ENCODE measurements around the gene MAP6.
A peak's percentile ranks its signal among the peaks of the same experiment; 100 is the strongest.
"Not testable (repeated sequence)": the region's sequence is repeated elsewhere in the genome, so short reads cannot be mapped to it uniquely, and the experiment has no call there.

MAP6 gene

DNA sequence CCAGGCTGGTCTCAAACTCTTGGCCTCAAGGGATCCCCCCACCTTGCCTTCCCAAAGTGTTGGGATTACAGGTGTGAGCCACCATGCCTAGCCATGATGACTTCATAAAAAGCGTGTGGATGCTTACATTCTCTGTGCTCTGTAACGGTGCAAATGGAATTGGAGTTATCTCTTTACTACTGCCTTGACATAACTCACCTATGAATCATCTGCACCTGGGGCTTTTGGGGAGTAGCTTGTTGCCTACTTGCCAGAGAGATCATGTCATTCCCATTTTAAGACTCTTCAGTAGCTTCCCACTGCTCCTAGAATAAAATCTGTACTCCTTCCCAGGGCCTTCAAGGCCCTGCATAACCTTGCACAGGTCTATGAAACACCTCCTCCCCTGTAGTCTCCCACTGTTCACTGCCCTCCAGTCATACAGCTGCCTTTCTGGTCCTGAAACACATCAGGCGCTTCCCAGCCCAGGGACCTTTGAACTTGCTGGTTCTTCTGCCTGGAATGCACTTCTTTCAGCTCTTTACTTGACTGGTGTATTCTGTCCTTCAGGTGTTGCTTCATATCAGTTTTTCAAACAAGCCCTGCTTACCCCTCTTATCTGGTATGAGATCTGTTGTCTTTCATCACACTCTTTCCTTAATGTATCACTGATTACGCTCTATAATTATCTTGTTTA, 29.2 kb upstream of the MAP6 start:
- Histone ChIP-seq H3K4me3 (ENCODE audit: insufficient read depth, low read depth, low read length) (no peak overlapping the region), H3K27ac (ENCODE audit: insufficient read depth, low read depth, low read length, poor library complexity, severe bottlenecking) (no peak overlapping the region), H3K4me1 (ENCODE audit: control insufficient read depth, insufficient read depth, low read length) (no peaks in the 10 kb centered on the region), H3K9me3 (ENCODE audit: control insufficient read depth, low read length) (no peaks in the 10 kb centered on the region), H3K36me3 (ENCODE audit: control insufficient read depth, insufficient read depth, low read length) (no peaks in the 10 kb centered on the region), H3K27me3 (ENCODE audit: control insufficient read depth, insufficient read depth, low read length, poor library complexity, severe bottlenecking) (no peaks in the 10 kb centered on the region)
- 92 to 94% methylated on average over 3 to 4 of the region's 4 CpGs for WGBS, 2 experiments

DNA sequence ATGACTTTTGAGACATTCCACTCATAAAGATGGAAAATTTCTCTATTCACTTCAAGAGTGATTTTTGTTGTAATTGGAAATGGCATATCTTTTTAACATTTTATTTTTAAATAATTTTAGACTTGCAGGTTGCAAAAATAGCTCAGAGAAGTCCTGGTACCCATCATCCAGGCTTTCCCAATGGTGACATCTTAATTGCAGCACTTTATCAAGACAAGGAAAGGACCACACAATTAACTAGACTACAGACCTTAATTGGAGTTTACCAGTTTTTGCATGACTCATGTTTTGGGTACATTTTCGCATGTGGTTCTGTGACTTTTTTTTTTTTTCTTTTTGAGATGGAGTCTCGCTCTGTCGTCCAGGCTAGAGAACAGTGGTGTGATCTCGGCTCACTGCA, 23.0 kb upstream of the MAP6 start:
- Histone ChIP-seq H3K36me3 (ENCODE audit: control insufficient read depth, insufficient read depth, low read length) (no peaks in the 10 kb centered on the region), H3K27me3 (ENCODE audit: control insufficient read depth, insufficient read depth, low read length, poor library complexity, severe bottlenecking) (no peaks in the 10 kb centered on the region), H3K4me3 (ENCODE audit: insufficient read depth, low read depth, low read length) (no peak overlapping the region), H3K9me3 (ENCODE audit: control insufficient read depth, low read length) (no peaks in the 10 kb centered on the region), H3K27ac (ENCODE audit: insufficient read depth, low read depth, low read length, poor library complexity, severe bottlenecking) (no peak overlapping the region), H3K4me1 (ENCODE audit: control insufficient read depth, insufficient read depth, low read length) (no peaks in the 10 kb centered on the region)
- WGBS, 2 experiments: 85 to 92% methylated on average over 4 of the region's 4 CpGs

DNA sequence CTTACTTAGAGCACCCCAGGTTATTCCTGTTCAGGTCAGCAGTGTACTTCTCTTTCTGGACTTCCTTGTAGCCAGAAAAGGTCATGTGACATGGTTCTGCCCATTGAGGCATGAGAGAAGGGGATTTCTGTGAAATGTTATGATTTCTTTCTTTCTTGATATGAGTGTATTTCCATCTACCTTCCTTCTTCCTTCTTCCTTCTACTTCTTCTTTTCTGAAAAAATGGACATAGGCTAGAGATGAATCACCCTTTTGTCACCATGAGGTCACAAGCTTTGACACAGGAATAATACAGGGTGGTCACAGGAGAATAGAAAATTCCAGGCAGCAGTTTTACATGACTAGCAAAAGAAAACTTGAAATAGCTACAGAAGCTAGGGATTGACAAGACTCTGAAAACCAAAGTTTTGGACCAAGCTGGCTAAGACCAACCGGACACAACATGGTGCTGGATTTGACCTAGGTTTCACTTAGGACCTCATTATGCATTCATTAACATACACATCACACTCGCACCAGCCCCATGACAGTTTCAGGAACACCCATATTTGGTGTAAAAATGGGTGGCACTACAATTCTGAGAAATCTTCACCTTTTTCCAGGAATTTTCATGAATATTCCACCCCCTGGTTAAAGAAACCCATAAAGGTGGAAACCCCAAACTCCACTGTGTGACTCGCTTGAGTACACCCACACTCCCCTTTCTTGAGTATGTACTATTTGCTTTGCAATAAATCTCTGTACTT, 21.2 kb upstream of the MAP6 start:
- Histone ChIP-seq H3K4me1 (ENCODE audit: control insufficient read depth, insufficient read depth, low read length) (no peaks in the 10 kb centered on the region), H3K36me3 (ENCODE audit: control insufficient read depth, insufficient read depth, low read length) (no peaks in the 10 kb centered on the region), H3K9me3 (ENCODE audit: control insufficient read depth, low read length) (no peaks in the 10 kb centered on the region), H3K27ac (ENCODE audit: insufficient read depth, low read depth, low read length, poor library complexity, severe bottlenecking) (no peak overlapping the region), H3K4me3 (ENCODE audit: insufficient read depth, low read depth, low read length) (no peak overlapping the region), H3K27me3 (ENCODE audit: control insufficient read depth, insufficient read depth, low read length, poor library complexity, severe bottlenecking) (no peaks in the 10 kb centered on the region)
- WGBS, 2 experiments: 93 to 95% methylated on average over 3 of the region's 3 CpGs

DNA sequence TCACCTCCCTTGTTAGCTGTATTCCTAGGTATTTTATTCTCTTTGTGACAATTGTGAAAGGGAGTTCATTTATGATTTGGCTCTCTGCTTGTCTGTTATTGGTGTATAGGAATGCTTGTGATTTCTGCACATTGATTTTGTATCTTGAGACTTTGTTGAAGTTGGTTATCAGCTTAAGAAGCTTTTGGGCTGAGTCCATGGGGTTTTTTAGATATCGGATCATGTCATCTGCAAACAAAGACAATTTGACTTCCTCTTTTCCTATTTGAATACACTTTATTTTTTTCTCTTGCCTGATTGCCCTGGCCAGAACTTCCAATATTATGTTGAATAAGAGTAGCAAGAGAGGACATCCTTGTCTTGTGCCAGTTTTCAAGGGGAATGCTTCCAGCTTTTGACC, 15.0 kb upstream of the MAP6 start:
- H3K27ac ChIP-seq (ENCODE audit: insufficient read depth, low read depth, low read length, poor library complexity, severe bottlenecking); H3K36me3 ChIP-seq (ENCODE audit: control insufficient read depth, insufficient read depth, low read length); H3K27me3 ChIP-seq (ENCODE audit: control insufficient read depth, insufficient read depth, low read length, poor library complexity, severe bottlenecking); H3K9me3 ChIP-seq (ENCODE audit: control insufficient read depth, low read length); H3K4me1 ChIP-seq (ENCODE audit: control insufficient read depth, insufficient read depth, low read length); H3K4me3 ChIP-seq (ENCODE audit: insufficient read depth, low read depth, low read length): not testable (repeated sequence)
- WGBS, 2 experiments: 90 to 100% methylated on average over 1 of the region's 1 CpG

DNA sequence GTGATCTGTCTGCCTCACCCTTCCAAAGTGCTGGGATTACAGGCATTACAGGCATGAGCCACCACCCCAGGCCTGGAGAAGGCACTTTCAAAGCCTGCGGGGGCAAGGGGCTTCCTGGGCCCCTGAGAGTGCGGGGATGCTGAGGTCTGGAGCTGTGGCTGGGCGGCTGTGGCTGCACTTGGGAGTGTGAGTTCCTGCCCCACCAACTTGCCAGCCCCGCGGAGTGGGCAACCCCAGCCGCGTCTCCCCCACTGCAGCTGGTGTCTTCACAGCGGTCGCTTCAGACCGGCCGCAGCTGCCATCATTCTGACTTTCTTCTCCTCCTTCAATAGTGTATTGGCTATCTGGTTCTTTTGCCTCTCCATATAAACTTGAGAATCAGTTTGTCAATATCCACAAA, 10.7 kb upstream of the MAP6 start:
- H3K27me3 ChIP-seq (ENCODE audit: control insufficient read depth, insufficient read depth, low read length, poor library complexity, severe bottlenecking): no peaks in the 10 kb centered on the region
- no peaks in the 10 kb centered on the region for H3K36me3 ChIP-seq (ENCODE audit: control insufficient read depth, insufficient read depth, low read length)
- H3K4me1 ChIP-seq (ENCODE audit: control insufficient read depth, insufficient read depth, low read length): no peaks in the 10 kb centered on the region
- 83 to 90% methylated on average over 11 of the region's 11 CpGs for WGBS, 2 experiments
- H3K4me3 ChIP-seq (ENCODE audit: insufficient read depth, low read depth, low read length): no peak overlapping the region
- H3K9me3 ChIP-seq (ENCODE audit: control insufficient read depth, low read length): no peaks in the 10 kb centered on the region
- H3K27ac ChIP-seq (ENCODE audit: insufficient read depth, low read depth, low read length, poor library complexity, severe bottlenecking): no peak overlapping the region

DNA sequence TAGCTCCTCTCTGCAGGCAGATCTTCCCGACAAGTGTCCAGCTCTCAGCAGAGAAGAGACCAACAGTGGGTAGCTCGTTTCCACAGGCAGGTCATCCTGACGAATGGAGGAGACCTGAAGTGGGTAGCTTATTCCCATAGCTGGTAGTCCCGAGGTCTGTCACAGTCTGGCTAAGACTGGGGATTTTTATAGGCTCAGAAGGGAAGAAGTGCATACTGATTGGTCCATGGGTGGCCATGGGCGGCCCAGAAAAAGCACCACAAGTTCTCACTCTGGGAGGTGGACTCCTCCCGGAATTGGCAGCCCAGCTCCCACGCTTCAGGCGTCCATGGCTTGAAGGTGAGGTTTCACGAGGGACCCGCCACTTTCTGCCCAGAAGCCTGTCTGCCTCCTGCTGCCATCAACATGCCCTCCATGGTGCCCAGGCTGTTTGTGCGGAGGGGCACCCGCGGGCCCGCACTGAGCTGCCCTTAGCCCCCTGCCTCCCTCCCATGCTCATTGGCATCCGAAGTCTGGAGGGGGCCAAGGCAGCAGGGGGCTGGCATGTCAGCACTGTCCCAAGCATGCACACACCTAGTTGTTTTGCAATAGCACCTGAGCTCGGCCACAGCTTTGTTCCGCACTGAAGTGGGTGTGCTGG, 9.9 kb upstream of the MAP6 start:
- Histone ChIP-seq H3K9me3 (ENCODE audit: control insufficient read depth, low read length) (peaks cover 2% of the 10 kb centered on the region), H3K36me3 (ENCODE audit: control insufficient read depth, insufficient read depth, low read length) (no peaks in the 10 kb centered on the region), H3K4me1 (ENCODE audit: control insufficient read depth, insufficient read depth, low read length) (no peaks in the 10 kb centered on the region), H3K27ac (ENCODE audit: insufficient read depth, low read depth, low read length, poor library complexity, severe bottlenecking) (no peak overlapping the region), H3K27me3 (ENCODE audit: control insufficient read depth, insufficient read depth, low read length, poor library complexity, severe bottlenecking) (no peaks in the 10 kb centered on the region), H3K4me3 (ENCODE audit: insufficient read depth, low read depth, low read length) (no peak overlapping the region)
- 87 to 90% methylated on average over 17 of the region's 17 CpGs for WGBS, 2 experiments

DNA sequence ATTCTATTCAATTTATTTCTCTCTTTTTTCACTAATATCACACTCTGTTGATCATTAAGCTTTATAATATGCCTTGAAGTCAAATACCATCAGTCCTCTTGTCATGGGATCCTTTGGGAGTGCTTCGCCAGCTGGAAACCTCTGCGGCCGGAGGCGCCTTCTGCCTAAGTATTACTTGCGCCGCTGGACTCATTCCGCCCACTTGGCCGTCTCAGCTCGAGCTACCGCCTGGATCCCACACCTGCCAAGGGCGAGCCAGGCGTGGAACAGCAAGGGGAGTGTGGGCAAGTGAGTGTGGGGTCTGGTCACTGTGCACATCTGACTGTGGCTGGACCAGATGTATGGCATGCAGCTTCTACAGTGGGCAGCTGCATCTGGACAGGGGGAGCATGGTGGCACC, 9.1 kb upstream of the MAP6 start:
- no peak overlapping the region for H3K27ac ChIP-seq (ENCODE audit: insufficient read depth, low read depth, low read length, poor library complexity, severe bottlenecking)
- 93% methylated on average over 12 of the region's 12 CpGs for WGBS, 2 experiments
- H3K4me3 ChIP-seq (ENCODE audit: insufficient read depth, low read depth, low read length): no peak overlapping the region
- no peaks in the 10 kb centered on the region for H3K27me3 ChIP-seq (ENCODE audit: control insufficient read depth, insufficient read depth, low read length, poor library complexity, severe bottlenecking)
- peaks cover 2% of the 10 kb centered on the region for H3K9me3 ChIP-seq (ENCODE audit: control insufficient read depth, low read length)
- no peaks in the 10 kb centered on the region for H3K36me3 ChIP-seq (ENCODE audit: control insufficient read depth, insufficient read depth, low read length)
- no peaks in the 10 kb centered on the region for H3K4me1 ChIP-seq (ENCODE audit: control insufficient read depth, insufficient read depth, low read length)

DNA sequence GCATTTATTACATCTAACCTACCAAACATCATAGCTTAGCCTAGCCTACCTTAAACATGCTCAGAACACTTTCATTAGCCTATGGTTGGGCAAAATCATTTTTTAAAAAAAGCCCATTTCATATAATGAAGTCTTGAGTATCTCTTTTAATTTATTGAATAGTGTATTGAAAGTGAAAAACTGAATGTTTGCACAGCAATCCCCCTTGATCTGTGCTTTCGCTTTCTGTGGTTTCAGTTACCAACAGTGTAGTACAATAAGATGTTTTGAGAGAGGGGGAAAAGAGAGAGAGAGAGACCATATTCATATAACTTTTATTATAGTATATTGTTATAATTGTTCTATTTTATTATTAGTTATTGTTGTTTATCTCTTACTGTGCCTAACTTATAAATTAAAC, 8.4 kb upstream of the MAP6 start:
- no peaks in the 10 kb centered on the region for H3K27me3 ChIP-seq (ENCODE audit: control insufficient read depth, insufficient read depth, low read length, poor library complexity, severe bottlenecking)
- no peaks in the 10 kb centered on the region for H3K4me1 ChIP-seq (ENCODE audit: control insufficient read depth, insufficient read depth, low read length)
- no peaks in the 10 kb centered on the region for H3K36me3 ChIP-seq (ENCODE audit: control insufficient read depth, insufficient read depth, low read length)
- H3K4me3 ChIP-seq (ENCODE audit: insufficient read depth, low read depth, low read length): no peak overlapping the region
- H3K9me3 ChIP-seq (ENCODE audit: control insufficient read depth, low read length): peaks cover 2% of the 10 kb centered on the region
- H3K27ac ChIP-seq (ENCODE audit: insufficient read depth, low read depth, low read length, poor library complexity, severe bottlenecking): no peak overlapping the region
- WGBS, 2 experiments: 90% methylated on average over 1 of the region's 1 CpG; no CpG with 5 or more reads in 1 of the 2 experiments

DNA sequence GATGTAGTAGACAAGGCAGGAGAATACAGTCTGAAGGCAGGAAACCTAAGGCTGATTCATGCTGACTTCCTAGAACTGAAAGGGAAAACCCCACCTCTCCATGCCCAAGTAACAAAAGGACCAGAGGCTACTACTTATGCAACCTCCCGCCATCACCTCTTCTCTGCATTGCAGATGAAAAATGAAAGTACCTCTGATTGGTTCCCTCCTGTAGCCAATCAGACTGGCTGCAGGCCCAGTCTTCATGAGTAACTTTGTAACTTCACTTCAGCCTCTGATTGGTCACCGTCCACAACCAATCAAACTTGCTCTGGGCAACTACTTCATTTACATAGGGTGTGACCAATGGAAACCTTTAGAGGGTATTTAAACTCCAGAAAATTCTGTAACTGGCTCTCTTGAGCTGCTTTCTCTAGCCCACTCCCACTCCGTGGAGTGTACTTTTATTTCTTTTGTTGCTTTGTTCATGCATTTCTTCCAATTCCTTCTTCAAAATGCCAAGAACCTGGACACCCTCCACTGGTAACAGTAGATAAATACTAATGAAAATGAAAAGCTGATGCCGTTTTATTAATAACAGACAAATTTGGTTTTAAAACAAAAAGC, 5.2 kb upstream of the MAP6 start:
- 94 to 100% methylated on average over 3 of the region's 4 CpGs for WGBS, 2 experiments

DNA sequence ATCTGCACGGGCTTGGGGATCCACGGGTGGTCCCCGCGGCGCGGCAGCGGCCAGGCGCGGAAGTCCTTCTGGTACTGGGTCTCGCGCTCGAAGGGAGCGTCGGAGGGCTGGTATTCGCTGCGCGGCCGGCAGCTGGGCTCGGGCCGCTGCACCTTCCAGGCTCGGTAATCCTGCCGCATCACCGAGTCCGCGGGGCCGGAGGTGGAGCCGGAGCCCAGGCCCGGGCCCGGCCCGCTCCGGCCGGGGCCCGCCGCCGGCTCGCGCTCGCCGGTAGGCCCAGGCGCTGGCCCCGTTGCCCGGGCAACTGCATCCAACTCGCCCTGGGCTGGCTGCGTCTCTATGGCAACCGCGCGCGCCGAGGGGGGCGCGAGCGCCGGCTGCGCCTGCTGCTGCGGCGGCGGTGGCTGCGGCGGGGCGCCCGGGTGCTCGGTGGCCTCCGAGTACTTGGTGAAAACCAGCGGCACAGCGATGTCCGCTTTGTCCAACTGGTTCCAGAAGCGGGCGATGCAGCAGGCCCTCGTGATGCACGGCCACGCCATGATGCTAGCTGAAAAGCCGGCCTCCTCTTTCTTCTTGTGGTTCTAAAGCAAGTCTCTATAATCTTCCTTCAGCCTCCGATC, 897 bp downstream of the MAP6 start:
- WGBS, 2 experiments: 1% methylated on average over 73 of the region's 73 CpGs
- H3K4me3 ChIP-seq (ENCODE audit: insufficient read depth, low read depth, low read length): peak overlapping the region; percentile 56
- peaks cover 27% of the 10 kb centered on the region for H3K4me1 ChIP-seq (ENCODE audit: control insufficient read depth, insufficient read depth, low read length)
- H3K27ac ChIP-seq (ENCODE audit: insufficient read depth, low read depth, low read length, poor library complexity, severe bottlenecking): no peak overlapping the region
- no peaks in the 10 kb centered on the region for H3K9me3 ChIP-seq (ENCODE audit: control insufficient read depth, low read length)
- no peaks in the 10 kb centered on the region for H3K36me3 ChIP-seq (ENCODE audit: control insufficient read depth, insufficient read depth, low read length)
- peaks cover 73% of the 10 kb centered on the region for H3K27me3 ChIP-seq (ENCODE audit: control insufficient read depth, insufficient read depth, low read length, poor library complexity, severe bottlenecking)

More for the DNA sequence above, 5.2 kb upstream of the MAP6 start:
- Histone ChIP-seq H3K4me1 (ENCODE audit: control insufficient read depth, insufficient read depth, low read length) (no peaks in the 10 kb centered on the region), H3K36me3 (ENCODE audit: control insufficient read depth, insufficient read depth, low read length) (no peaks in the 10 kb centered on the region), H3K27ac (ENCODE audit: insufficient read depth, low read depth, low read length, poor library complexity, severe bottlenecking) (no peak overlapping the region), H3K4me3 (ENCODE audit: insufficient read depth, low read depth, low read length) (no peak overlapping the region), H3K27me3 (ENCODE audit: control insufficient read depth, insufficient read depth, low read length, poor library complexity, severe bottlenecking) (peaks cover 32% of the 10 kb centered on the region), H3K9me3 (ENCODE audit: control insufficient read depth, low read length) (peaks cover 2% of the 10 kb centered on the region)
